ENCODE data around the gene NAALADL2. TPM values are rescaled to one million over a fixed set of nuclear protein-coding genes. Genes with fewer than 3 reads are reported as not detected.

NAALADL2 gene
- total RNA-seq, 1 donor from 2014 or later: 1.6 TPM

DNA sequence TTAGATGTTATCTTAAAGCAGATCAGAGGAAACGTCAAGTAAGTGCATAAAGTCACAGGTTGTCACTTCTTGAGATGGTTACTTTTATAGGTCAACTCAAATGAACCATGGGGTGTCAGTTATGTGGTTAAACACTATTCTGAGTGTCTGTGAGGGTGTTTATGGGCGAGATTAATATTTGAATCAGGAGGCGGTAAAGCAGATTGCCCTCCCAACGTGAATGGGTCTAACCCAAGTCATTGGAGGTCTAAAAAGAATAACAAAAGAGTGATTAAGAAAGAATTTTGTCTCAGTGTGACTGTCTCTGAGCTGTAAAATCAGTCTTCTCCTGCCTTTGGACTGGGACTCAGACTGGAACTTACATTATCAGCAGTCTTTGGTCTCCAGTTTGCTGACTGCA, 977.5 kb downstream of the NAALADL2 start:
- H3K36me3 Mint-ChIP-seq (ENCODE audit: unreplicated experiment): no peaks in the 10 kb centered on the region
- no peaks in the 10 kb centered on the region for H3K27me3 Mint-ChIP-seq (ENCODE audit: unreplicated experiment)
- TF ChIP-seq, protein P1, sequence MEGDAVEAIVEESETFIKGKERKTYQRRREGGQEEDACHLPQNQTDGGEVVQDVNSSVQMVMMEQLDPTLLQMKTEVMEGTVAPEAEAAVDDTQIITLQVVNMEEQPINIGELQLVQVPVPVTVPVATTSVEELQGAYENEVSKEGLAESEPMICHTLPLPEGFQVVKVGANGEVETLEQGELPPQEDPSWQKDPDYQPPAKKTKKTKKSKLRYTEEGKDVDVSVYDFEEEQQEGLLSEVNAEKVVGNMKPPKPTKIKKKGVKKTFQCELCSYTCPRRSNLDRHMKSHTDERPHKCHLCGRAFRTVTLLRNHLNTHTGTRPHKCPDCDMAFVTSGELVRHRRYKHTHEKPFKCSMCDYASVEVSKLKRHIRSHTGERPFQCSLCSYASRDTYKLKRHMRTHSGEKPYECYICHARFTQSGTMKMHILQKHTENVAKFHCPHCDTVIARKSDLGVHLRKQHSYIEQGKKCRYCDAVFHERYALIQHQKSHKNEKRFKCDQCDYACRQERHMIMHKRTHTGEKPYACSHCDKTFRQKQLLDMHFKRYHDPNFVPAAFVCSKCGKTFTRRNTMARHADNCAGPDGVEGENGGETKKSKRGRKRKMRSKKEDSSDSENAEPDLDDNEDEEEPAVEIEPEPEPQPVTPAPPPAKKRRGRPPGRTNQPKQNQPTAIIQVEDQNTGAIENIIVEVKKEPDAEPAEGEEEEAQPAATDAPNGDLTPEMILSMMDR (IDR thresholded peaks at IDR 0.05; ENCODE audit: partially characterized antibody, unreplicated experiment): no peak
- H3K9me3 Mint-ChIP-seq (ENCODE audit: unreplicated experiment): no peaks in the 10 kb centered on the region
- no peak overlapping the region for H3K4me3 Mint-ChIP-seq (ENCODE audit: unreplicated experiment)
- H3K27ac Mint-ChIP-seq (ENCODE audit: unreplicated experiment): no peak overlapping the region
- no peaks in the 10 kb centered on the region for H3K4me1 Mint-ChIP-seq (ENCODE audit: low read depth, unreplicated experiment)
- DNase-seq: no peak

GRCh38 chr3:175837962-175838361, 978.8 kb downstream of the NAALADL2 start:
- Mint-ChIP-seq H3K4me1 (ENCODE audit: low read depth, unreplicated experiment) (no peaks in the 10 kb centered on the region), H3K27me3 (ENCODE audit: unreplicated experiment) (no peaks in the 10 kb centered on the region), H3K4me3 (ENCODE audit: unreplicated experiment) (no peak overlapping the region), H3K36me3 (ENCODE audit: unreplicated experiment) (no peaks in the 10 kb centered on the region), H3K27ac (ENCODE audit: unreplicated experiment) (no peak overlapping the region), H3K9me3 (ENCODE audit: unreplicated experiment) (no peaks in the 10 kb centered on the region)
- TF ChIP-seq, protein P1 (IDR thresholded peaks at IDR 0.05; ENCODE audit: partially characterized antibody, unreplicated experiment): no peak
- DNase-seq: no peak

- Mint-ChIP-seq H3K4me1 (ENCODE audit: low read depth, unreplicated experiment) (no peaks in the 10 kb centered on the region), H3K9me3 (ENCODE audit: unreplicated experiment) (no peaks in the 10 kb centered on the region), H3K27ac (ENCODE audit: unreplicated experiment) (no peak overlapping the region), H3K27me3 (ENCODE audit: unreplicated experiment) (no peaks in the 10 kb centered on the region), H3K36me3 (ENCODE audit: unreplicated experiment) (no peaks in the 10 kb centered on the region), H3K4me3 (ENCODE audit: unreplicated experiment) (no peak overlapping the region)
- TF ChIP-seq, protein P1 (IDR thresholded peaks at IDR 0.05; ENCODE audit: partially characterized antibody, unreplicated experiment): no peak
- no peak for DNase-seq
These were observed 980.4 kb downstream of the NAALADL2 start for GRCh38 chr3:175839366-175840005.

DNA sequence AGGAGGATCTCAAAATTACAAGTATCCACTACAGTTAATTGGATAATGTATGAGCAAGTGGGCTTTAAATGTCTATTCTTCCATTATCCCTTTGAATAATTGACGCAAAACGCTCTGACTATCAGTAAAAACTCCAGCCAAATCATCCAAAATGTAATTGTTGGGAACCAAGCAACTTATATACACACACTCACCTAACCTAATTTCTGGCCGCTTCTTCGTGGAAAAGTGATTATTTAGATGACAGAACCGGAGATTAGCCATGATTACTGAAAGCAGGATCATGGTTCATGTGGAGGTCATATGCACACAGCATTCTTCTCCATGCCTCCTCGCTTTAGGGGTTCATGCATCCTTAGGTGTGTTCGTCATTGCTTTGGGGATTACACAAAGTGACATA, 992.4 kb downstream of the NAALADL2 start:
- no peak for DNase-seq
- Mint-ChIP-seq H3K36me3 (ENCODE audit: unreplicated experiment) (no peaks in the 10 kb centered on the region), H3K9me3 (ENCODE audit: unreplicated experiment) (no peaks in the 10 kb centered on the region), H3K27ac (ENCODE audit: unreplicated experiment) (no peak overlapping the region), H3K27me3 (ENCODE audit: unreplicated experiment) (no peaks in the 10 kb centered on the region), H3K4me3 (ENCODE audit: unreplicated experiment) (no peak overlapping the region), H3K4me1 (ENCODE audit: low read depth, unreplicated experiment) (no peaks in the 10 kb centered on the region)
- TF ChIP-seq, protein P1 (IDR thresholded peaks at IDR 0.05; ENCODE audit: partially characterized antibody, unreplicated experiment): no peak

DNA sequence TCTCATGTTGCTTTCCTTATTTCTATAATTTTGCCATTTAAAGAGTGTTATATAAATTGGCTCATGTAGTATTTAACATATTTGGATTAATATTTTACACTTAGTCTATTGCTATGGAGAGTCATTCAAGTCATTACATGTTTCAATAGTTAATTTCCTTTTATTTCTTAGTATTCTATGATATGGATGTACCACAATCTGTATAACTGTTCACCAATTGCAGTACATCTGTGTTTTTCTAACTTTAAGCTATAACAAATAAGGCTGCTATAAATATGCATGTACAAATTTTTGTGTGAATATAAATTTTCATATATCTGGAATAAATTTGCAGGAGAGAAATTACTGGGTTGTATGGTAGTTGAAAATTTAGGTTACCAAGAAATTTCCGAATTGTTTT, 993.4 kb downstream of the NAALADL2 start:
- H3K27me3 Mint-ChIP-seq (ENCODE audit: unreplicated experiment): no peaks in the 10 kb centered on the region

More for the DNA sequence above, 993.4 kb downstream of the NAALADL2 start:
- H3K9me3 Mint-ChIP-seq (ENCODE audit: unreplicated experiment): no peaks in the 10 kb centered on the region
- H3K4me3 Mint-ChIP-seq (ENCODE audit: unreplicated experiment): no peak overlapping the region
- no peaks in the 10 kb centered on the region for H3K36me3 Mint-ChIP-seq (ENCODE audit: unreplicated experiment)
- H3K4me1 Mint-ChIP-seq (ENCODE audit: low read depth, unreplicated experiment): no peaks in the 10 kb centered on the region
- TF ChIP-seq, protein P1 (IDR thresholded peaks at IDR 0.05; ENCODE audit: partially characterized antibody, unreplicated experiment): no peak
- H3K27ac Mint-ChIP-seq (ENCODE audit: unreplicated experiment): no peak overlapping the region
- no peak for DNase-seq

Measured in glutamatergic neuron (in vitro differentiated cells).